Mucosa of descending colon (tissue), 3 donors: Measurements from ENCODE around the gene JAKMIP2. TPM values are rescaled to one million over a fixed set of nuclear protein-coding genes. Genes with fewer than 3 reads are reported as not detected.
"Not testable (repeated sequence)": the region's sequence is repeated elsewhere in the genome, so short reads cannot be mapped to it uniquely, and the experiment has no call there.

Experiments used
- ATAC-seq: fragments of 200-7000 bp; cut with Tn5 transposase; one replicate; pipeline ENCODE4 v1.9.1; 2020; ENCODE audit warnings: mild to moderate bottlenecking, moderate library complexity
- DNase-seq, 3 donors: peaks; one replicate each; pipeline ENCODE4 v3.0.0-alpha.2; 2020
- H3K36me3 ChIP-seq: fragments of 200-600 bp; one replicate; pipeline ENCODE4 v1.8.0; 2021; ENCODE audit warnings: low read depth, mild to moderate bottlenecking
- H3K4me1 ChIP-seq: fragments of 200-600 bp; one replicate; pipeline ENCODE4 v1.8.0; 2021; ENCODE audit warnings: low read depth, mild to moderate bottlenecking
- H3K4me3 ChIP-seq: fragments of 200-600 bp; one replicate; pipeline ENCODE4 v1.8.0; 2021; ENCODE audit warnings: mild to moderate bottlenecking
- H3K9me3 ChIP-seq: fragments of 200-600 bp; one replicate; pipeline ENCODE4 v1.8.0; 2021; ENCODE audit warnings: mild to moderate bottlenecking
- CTCF ChIP-seq: fragments of 200-600 bp; IDR thresholded peaks from one replicate; pipeline ENCODE4 v1.8.0; 2022; ENCODE audit warnings: antibody characterized with exemption, mild to moderate bottlenecking
- intact Hi-C, 2 donors: fragments of 100-400 bp; cut with DNase I in 1 of 2; cut with micrococcal nuclease in 1 of 2; formaldehyde crosslinking; loops; one replicate each; pipeline versions ENCODE4 v1.11.0 to v1.11.1; 2022; cut with DNase I, micrococcal nuclease
- total RNA-seq, 3 donors: library from RNA; stranded (reverse); fragmentation: NEBNext Ultra II Directional in 2 of 3; extraction: Animal tissue kit (Norgen Biotek cat#: 25700) in 2 of 3; gene quantifications; one replicate each; pipeline versions ENCODE4 v1.2.1 to v1.2.4, GENCODE V29; 2021 to 2023
- donor health status: DM: no; HTN: no; CAD: no; lungs with moderate emphysema.
- donor health status: DM: no; HTN: no; CAD: no.
- donor health status: DM: no; HTN: yes; CAD: no.

JAKMIP2 gene
- total RNA-seq, 3 donors from 2014 or later = 0.90 to 9.0 (median 2.0) TPM

- Histone ChIP-seq H3K4me3 (no peak overlapping the region), H3K36me3 (no peaks in the 10 kb centered on the region), H3K4me1 (no peaks in the 10 kb centered on the region), H3K9me3 (no peaks in the 10 kb centered on the region)
- TF ChIP-seq CTCF = no peak
- intact Hi-C loops = no loop called here
- DNase-seq (no peak), ATAC-seq (no peak)
These were observed 27.5 kb upstream of the JAKMIP2 start for GRCh38 chr5:147809830-147810666.

GRCh38 chr5:147805030-147805454, 22.5 kb upstream of the JAKMIP2 start:
- H3K4me3 ChIP-seq = no peak overlapping the region
- no peaks in the 10 kb centered on the region for H3K9me3 ChIP-seq
- TF ChIP-seq CTCF = no peak
- ATAC-seq = peak; percentile 76
- intact Hi-C loops = no loop called here
- DNase-seq = peak in 1 of 3 donors; percentile 42
- H3K36me3 ChIP-seq = no peaks in the 10 kb centered on the region
- H3K4me1 ChIP-seq = no peaks in the 10 kb centered on the region

- no peak for DNase-seq
- intact Hi-C loops = no loop called here
- ATAC-seq = peak; percentile 33
- Histone ChIP-seq H3K9me3 (no peaks in the 10 kb centered on the region), H3K4me3 (no peak overlapping the region), H3K4me1 (no peaks in the 10 kb centered on the region), H3K36me3 (no peaks in the 10 kb centered on the region)
- TF ChIP-seq CTCF = no peak
These were observed 21.8 kb upstream of the JAKMIP2 start for GRCh38 chr5:147804334-147804733.

GRCh38 chr5:147803926-147804325, 21.4 kb upstream of the JAKMIP2 start:
- Histone ChIP-seq H3K4me3 (no peak overlapping the region), H3K36me3 (no peaks in the 10 kb centered on the region), H3K9me3 (no peaks in the 10 kb centered on the region), H3K4me1 (no peaks in the 10 kb centered on the region)
- ATAC-seq (no peak), DNase-seq (no peak)
- no peak for TF ChIP-seq CTCF
- intact Hi-C loops = no loop called here

GRCh38 chr5:147803161-147803560, 20.6 kb upstream of the JAKMIP2 start:
- DNase-seq, H3K4me1 ChIP-seq, H3K9me3 ChIP-seq, H3K36me3 ChIP-seq, intact Hi-C loops, H3K4me3 ChIP-seq, ATAC-seq: not testable (repeated sequence)

- ATAC-seq = no peak
- H3K9me3 ChIP-seq = no peaks in the 10 kb centered on the region
These were observed 18.9 kb upstream of the JAKMIP2 start for GRCh38 chr5:147801461-147801860.

More at GRCh38 chr5:147801461-147801860, 18.9 kb upstream of the JAKMIP2 start:
- Histone ChIP-seq H3K4me1 (no peaks in the 10 kb centered on the region), H3K36me3 (no peaks in the 10 kb centered on the region), H3K4me3 (no peak overlapping the region)
- no peak for DNase-seq
- TF ChIP-seq CTCF = no peak
- intact Hi-C loops = no loop called here
